Neural progenitor cell (in vitro differentiated cells): ENCODE results near the gene RNPEP.

Experiments
- EZH2 ChIP-seq: fragments of 200-600 bp; sonication (generic); IDR thresholded peaks from 2 replicates; pipeline ENCODE4 v1.6.1; 2017; ENCODE audit warnings: antibody characterized with exemption, mild to moderate bottlenecking, moderate library complexity
- EZH2phosphoT487 ChIP-seq: fragments of 200-600 bp; sonication (generic); IDR thresholded peaks from 2 replicates; pipeline ENCODE4 v1.6.1; 2017; ENCODE audit warnings: antibody characterized with exemption
- TF ChIP-seq, protein P1 (sequence below): fragments of 200-600 bp; sonication (generic); IDR thresholded peaks from 2 replicates; pipeline ENCODE4 v1.5.1; 2017; ENCODE audit warnings: antibody characterized with exemption, mild to moderate bottlenecking

DNA sequence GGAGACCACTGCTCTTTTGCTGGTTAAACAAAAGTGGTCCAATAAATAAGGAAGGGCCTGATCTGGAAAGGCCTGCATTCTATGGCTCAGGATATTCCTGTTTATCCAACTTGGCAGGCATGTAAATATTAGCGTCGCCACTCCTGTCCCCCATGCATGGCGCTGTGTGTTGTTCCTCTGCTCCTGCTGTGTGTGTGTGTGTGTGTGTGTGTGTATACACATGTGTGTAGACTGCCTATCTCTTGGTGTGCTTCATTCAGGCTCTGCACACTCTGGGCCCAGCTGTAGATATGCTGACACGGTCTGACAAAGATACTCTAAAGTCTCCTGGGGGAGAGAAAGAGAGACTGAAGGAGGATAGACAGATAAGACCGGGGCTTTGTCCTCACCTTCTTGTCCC lies 42.9 kb upstream of the RNPEP start:
- TF ChIP-seq, protein P1, sequence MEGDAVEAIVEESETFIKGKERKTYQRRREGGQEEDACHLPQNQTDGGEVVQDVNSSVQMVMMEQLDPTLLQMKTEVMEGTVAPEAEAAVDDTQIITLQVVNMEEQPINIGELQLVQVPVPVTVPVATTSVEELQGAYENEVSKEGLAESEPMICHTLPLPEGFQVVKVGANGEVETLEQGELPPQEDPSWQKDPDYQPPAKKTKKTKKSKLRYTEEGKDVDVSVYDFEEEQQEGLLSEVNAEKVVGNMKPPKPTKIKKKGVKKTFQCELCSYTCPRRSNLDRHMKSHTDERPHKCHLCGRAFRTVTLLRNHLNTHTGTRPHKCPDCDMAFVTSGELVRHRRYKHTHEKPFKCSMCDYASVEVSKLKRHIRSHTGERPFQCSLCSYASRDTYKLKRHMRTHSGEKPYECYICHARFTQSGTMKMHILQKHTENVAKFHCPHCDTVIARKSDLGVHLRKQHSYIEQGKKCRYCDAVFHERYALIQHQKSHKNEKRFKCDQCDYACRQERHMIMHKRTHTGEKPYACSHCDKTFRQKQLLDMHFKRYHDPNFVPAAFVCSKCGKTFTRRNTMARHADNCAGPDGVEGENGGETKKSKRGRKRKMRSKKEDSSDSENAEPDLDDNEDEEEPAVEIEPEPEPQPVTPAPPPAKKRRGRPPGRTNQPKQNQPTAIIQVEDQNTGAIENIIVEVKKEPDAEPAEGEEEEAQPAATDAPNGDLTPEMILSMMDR = no peak
- TF ChIP-seq EZH2phosphoT487 (no peak), EZH2 (no peak)
